WI38 (cell line): ENCODE data around the gene SLC35D2.

ENCODE experiments used
- H3K4me3 ChIP-seq: 2 replicates; pipeline ENCODE4 v1.5.1; 2011; ENCODE audit warnings: low read depth, mild to moderate bottlenecking, control low read depth, low read length
- CTCF ChIP-seq: IDR thresholded peaks from 2 replicates; pipeline ENCODE4 v1.5.1; 2012; ENCODE audit warnings: low read depth, mild to moderate bottlenecking, control low read depth, low read length

The SLC35D2 gene

GRCh38 chr9:96413302-96414221, 30.1 kb upstream of the SLC35D2 start:
- H3K4me3 ChIP-seq: no peak overlapping the region
- TF ChIP-seq CTCF: no peak

GRCh38 chr9:96412174-96412913, 28.8 kb upstream of the SLC35D2 start:
- TF ChIP-seq CTCF: no peak
- H3K4me3 ChIP-seq: no peak overlapping the region

GRCh38 chr9:96411129-96411838, 27.8 kb upstream of the SLC35D2 start:
- TF ChIP-seq CTCF: no peak
- H3K4me3 ChIP-seq: no peak overlapping the region

- no peak overlapping the region for H3K4me3 ChIP-seq
These were observed 25.1 kb upstream of the SLC35D2 start for GRCh38 chr9:96408409-96409280.

GRCh38 chr9:96400132-96400910, 16.8 kb upstream of the SLC35D2 start:
- no peak for TF ChIP-seq CTCF
- no peak overlapping the region for H3K4me3 ChIP-seq

More at GRCh38 chr9:96408409-96409280, 25.1 kb upstream of the SLC35D2 start:
- no peak for TF ChIP-seq CTCF

GRCh38 chr9:96399325-96399633, 15.8 kb upstream of the SLC35D2 start:
- H3K4me3 ChIP-seq: no peak overlapping the region
- no peak for TF ChIP-seq CTCF
